GM12875 (cell line): ENCODE measurements around the gene FEN1.

ENCODE experiments used
- H3K4me3 ChIP-seq: one replicate; pipeline ENCODE4 v1.5.1; 2011; ENCODE audit warnings: low read depth, low read length, control low read depth
- TF ChIP-seq, protein P1 (sequence below): IDR thresholded peaks from 2 replicates; pipeline ENCODE4 v1.5.1; 2011; ENCODE audit warnings: low read depth, mild to moderate bottlenecking, control low read depth, inconsistent platforms, low read length, moderate library complexity, borderline replicate concordance; ENCODE audit not compliant: insufficient read depth

Gene FEN1

DNA sequence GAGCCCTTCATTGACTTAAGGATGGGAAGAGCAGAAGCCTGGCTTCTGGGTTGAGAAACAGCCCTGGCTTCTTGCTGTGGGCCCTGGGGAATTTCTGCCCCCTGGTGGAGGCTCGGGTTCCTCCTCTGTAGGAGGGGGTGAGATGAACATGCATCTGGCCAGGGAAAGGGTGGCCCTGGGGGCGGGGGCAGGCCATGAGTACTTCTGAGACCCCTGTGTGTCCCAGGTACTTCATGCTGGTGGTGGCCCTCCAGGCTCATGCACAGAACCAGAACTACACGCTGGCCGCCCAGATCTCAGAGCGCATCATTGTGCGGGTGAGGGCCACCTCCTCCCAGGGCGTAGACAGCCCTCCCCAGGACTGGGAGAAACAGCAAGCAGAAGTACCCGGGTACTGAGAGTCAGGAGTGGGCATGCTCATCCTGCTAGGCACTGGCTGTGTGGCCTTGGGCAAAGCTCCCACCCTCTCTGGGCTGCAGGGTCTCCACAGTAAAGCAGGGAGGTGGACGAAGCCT, 16.1 kb upstream of the FEN1 start:
- H3K4me3 ChIP-seq: no peak overlapping the region
- TF ChIP-seq, protein P1, sequence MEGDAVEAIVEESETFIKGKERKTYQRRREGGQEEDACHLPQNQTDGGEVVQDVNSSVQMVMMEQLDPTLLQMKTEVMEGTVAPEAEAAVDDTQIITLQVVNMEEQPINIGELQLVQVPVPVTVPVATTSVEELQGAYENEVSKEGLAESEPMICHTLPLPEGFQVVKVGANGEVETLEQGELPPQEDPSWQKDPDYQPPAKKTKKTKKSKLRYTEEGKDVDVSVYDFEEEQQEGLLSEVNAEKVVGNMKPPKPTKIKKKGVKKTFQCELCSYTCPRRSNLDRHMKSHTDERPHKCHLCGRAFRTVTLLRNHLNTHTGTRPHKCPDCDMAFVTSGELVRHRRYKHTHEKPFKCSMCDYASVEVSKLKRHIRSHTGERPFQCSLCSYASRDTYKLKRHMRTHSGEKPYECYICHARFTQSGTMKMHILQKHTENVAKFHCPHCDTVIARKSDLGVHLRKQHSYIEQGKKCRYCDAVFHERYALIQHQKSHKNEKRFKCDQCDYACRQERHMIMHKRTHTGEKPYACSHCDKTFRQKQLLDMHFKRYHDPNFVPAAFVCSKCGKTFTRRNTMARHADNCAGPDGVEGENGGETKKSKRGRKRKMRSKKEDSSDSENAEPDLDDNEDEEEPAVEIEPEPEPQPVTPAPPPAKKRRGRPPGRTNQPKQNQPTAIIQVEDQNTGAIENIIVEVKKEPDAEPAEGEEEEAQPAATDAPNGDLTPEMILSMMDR: peak; percentile 81

DNA sequence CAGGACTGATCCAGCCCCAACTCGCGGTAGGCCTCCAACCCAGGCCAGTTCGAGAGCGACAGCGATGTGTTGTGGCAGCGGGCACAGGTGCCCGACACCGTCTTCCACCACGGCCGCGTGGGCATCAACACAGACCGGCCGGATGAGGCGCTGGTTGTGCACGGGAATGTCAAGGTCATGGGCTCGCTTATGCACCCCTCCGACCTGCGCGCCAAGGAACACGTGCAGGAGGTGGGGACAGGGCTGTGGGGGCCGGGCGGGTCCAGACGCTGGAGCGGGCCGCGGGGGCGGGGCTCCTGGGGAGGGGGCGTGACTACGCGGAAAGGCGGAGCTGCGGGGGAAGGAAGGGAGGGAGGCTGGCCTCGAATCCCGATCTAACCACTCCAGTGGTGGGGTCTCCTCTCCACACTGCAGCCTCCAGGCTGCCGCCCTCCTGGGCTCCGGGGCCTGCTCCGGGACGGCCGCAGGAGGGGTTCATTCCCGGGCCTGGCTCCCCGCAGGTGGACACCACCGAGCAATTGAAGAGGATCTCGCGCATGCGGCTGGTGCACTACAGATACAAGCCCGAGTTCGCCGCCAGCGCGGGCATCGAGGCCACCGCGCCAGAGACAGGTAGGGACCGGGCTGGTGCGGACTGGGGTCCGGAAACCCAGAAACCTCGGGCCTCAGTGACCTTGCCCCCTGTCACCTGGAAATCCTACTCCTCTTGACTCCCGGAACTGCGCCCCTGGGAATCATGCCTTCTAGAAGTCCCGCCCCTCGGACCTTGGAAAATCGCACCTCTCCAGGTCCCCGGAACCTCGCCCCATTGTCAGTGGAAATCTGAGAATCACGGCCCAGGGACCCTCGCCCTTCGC, 15.2 kb upstream of the FEN1 start:
- TF ChIP-seq, protein P1: no peak
- no peak overlapping the region for H3K4me3 ChIP-seq

DNA sequence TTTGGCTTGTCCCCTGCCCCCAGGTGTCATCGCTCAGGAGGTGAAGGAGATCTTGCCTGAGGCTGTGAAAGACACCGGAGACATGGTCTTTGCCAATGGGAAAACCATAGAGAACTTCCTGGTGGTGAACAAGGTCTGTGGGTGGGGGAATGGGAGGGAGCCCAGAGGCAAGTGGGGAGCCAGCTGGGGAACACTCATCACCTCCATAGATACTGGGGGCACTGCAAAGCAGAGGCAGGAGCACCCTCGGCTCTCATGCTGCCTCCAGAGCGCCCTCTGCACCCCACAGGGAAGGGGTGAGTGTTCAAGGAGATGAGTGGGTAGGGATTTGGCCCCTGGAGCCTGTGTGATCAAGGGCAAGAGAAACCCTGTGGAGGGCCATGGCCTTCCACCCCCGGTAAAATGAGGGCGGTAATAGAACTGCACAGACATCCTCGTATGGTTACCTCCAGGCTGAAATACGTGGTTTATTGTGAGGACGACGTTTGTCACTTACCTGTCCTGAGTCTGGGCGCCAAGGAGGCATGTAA, 14.3 kb upstream of the FEN1 start:
- TF ChIP-seq, protein P1: no peak

DNA sequence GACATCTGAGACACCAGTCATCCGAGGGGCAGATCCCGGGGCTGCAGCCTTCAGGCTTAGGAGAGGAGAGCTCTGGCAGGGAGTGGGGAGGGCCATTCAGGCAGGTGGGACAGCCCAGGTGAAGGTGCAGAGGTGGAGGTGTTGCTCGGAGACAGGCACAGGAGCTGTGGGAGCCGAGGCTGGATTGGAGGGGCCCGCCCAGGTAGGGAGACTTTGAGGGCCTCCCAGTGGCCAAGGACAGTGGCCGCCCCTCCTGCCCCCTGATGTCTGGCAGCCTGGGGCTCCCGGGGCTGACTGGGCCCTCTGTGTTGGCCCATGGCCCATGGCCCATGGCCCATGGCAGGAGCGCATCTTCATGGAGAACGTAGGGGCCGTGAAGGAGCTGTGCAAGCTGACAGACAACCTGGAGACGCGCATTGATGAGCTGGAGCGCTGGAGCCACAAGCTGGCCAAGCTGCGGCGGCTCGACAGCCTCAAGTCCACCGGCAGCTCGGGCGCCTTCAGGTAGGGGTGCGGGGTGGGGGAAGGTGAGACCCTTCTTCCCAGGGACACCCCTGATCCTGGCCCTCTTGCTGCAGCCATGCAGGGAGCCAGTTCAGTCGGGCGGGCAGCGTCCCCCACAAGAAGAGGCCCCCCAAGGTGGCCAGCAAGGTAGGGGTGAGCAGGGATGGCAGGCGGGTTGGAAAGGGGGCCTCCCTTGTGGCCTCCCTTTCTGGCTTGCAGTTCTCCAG, 13.6 kb upstream of the FEN1 start:
- no peak overlapping the region for H3K4me3 ChIP-seq
- TF ChIP-seq, protein P1: no peak

More for the DNA sequence above, 14.3 kb upstream of the FEN1 start:
- no peak overlapping the region for H3K4me3 ChIP-seq

DNA sequence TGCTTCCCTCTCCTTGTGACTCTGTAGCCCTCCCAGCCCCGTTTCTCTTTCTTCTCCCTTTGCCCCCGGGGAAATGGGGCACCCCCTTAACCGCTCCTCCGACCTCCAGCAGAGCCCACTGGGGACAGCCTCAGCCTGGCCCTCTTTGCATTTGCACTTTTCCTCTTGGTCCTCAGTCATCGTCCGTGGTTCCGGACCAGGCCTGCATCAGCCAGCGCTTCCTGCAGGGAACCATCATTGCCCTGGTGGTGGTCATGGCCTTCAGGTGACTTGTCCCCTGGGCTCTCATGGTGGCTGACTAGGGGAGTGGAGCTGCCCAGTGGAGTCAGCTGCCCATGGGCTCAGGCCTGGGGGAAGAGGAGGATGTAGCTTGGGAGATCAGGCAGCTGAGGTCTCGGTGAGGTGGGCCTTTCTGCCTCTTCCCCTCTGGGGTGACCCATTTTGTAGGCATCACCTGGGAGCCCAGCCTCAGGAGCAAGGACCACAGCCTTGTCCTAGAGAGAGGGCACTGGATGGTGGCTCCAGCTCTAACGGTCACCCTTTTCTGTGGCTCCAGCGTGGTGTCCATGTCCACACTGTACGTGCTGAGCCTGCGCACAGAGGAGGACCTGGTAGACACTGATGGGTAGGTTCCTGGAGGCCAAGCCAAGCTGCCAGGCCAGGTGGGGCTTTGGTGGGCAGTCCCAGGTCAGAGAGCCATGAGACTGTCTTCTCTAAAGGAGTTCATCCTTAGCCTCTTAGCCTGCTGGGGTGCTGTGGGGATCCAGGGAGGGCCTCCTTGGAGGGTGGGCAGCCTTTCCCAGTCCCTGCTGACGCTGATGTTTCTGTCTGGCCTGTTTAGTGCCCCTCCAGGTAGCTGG, 12.8 kb upstream of the FEN1 start:
- no peak overlapping the region for H3K4me3 ChIP-seq
- TF ChIP-seq, protein P1: no peak

DNA sequence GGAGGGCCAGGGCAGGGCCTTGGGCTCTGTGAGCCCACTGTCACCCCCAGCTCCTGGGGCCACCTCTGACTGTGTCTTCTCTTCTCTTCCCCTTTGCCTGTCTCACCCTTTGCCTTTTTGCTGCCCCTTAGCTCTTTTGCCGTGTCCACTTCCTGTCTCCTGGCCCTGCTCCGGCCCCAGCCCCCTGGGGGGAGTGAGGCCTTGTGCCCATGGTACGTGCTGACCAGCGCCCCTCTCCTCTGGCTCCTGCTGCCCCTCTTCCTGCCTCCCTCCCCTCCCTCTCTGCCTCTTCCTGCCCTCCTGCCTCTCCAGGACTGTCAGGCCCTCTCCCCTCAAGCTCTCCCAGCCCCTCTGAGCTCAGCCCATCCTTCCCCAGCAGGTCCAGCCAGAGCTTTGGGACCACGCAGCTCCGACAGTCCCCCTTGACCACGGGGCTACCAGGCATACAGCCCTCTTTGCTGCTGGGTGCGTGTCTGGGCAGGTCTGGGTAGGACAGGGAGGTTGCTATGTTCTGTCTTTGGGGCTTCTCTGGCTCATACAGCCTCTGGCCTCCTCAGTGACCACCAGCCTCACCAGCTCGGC, 12.0 kb upstream of the FEN1 start:
- TF ChIP-seq, protein P1: no peak
- no peak overlapping the region for H3K4me3 ChIP-seq
